SK-N-MC (cell line): Measurements from ENCODE around the gene STX19.

Experiments used
- EZH2 ChIP-seq: fragments of 200-600 bp; sonication (generic); IDR thresholded peaks from one replicate; pipeline ENCODE4 v1.6.1; 2017; ENCODE audit warnings: antibody characterized with exemption
- FOXP2 ChIP-seq: optimal IDR thresholded peaks from 2 replicates; pipeline ENCODE3; 2011; ENCODE audit warnings: mild to moderate bottlenecking, moderate library complexity; ENCODE audit not compliant: insufficient read depth; ENCODE audit errors: extremely low read length, control extremely low read depth
- POLR2AphosphoS5 ChIP-seq: IDR thresholded peaks from 2 replicates; pipeline ENCODE4 v1.6.1; 2012; ENCODE audit warnings: mild to moderate bottlenecking, low read depth, low read length, borderline replicate concordance

DNA sequence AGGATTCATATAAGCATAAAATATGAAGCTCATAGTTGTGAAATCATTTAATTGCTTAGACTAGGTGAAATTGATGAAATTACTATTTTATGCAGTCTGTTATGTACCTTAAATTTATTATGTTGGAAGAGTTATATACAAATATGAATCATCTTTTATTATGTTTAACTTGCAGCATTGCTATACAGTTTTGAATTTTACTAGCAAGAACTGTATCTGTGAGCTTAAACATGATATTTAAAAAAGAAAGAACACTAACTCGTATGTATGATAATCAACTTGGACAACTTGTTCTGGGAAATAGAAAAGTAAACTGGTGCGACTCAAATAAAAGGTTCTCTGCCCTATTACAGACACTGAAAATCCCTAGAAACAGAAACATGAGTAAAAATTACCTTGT lies 1.8 kb downstream of the STX19 start:
- TF ChIP-seq EZH2 (no peak), POLR2AphosphoS5 (no peak), FOXP2 (no peak)
